SK-N-SH (cell line): Measurements from ENCODE around the gene CACNA2D1.
A peak's percentile ranks its signal among the peaks of the same experiment; 100 is the strongest.

ENCODE experiments used
- MXI1 ChIP-seq: IDR thresholded peaks from 2 replicates; pipeline ENCODE4 v1.6.1; 2012; ENCODE audit warnings: mild to moderate bottlenecking, low read depth, low read length, improper control_type of control experiment
- POLR2AphosphoS5 ChIP-seq: IDR thresholded peaks from 2 replicates; pipeline ENCODE4 v1.6.1; 2012; ENCODE audit warnings: low read depth, low read length
- YY1 ChIP-seq: IDR thresholded peaks from 2 replicates; pipeline ENCODE4 v1.4.0; 2012; ENCODE audit warnings: low read depth, mild to moderate bottlenecking
- TF ChIP-seq, protein P1 (sequence below): fragments of 200-600 bp; sonication (generic); IDR thresholded peaks from 2 replicates; pipeline ENCODE4 v1.6.1; 2017; ENCODE audit warnings: antibody characterized with exemption, mild to moderate bottlenecking, moderate library complexity
- TF ChIP-seq, protein P2 (sequence below): fragments of 150-350 bp; IDR thresholded peaks from 2 replicates; pipeline ENCODE4 v1.6.1; 2016; ENCODE audit warnings: mild to moderate bottlenecking, low read depth, low read length

DNA sequence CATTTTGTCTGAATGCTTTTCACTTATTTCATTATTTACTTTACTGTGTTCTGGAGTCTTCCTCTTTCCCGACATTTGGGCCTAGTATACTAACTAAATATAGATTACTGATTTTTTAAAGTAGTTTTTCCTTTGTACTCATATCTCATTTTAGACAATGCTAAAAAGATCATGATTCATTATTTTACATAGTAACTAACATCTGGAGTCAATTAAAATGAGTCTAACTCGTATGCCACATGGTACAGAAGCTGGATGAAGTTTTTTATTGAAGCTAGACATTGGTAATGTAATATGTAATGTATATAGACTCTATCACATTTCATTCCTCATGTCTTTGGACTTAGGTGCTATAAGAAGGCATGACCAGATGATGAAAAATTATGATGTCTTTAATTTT lies 517.4 kb downstream of the CACNA2D1 start:
- TF ChIP-seq, protein P1, sequence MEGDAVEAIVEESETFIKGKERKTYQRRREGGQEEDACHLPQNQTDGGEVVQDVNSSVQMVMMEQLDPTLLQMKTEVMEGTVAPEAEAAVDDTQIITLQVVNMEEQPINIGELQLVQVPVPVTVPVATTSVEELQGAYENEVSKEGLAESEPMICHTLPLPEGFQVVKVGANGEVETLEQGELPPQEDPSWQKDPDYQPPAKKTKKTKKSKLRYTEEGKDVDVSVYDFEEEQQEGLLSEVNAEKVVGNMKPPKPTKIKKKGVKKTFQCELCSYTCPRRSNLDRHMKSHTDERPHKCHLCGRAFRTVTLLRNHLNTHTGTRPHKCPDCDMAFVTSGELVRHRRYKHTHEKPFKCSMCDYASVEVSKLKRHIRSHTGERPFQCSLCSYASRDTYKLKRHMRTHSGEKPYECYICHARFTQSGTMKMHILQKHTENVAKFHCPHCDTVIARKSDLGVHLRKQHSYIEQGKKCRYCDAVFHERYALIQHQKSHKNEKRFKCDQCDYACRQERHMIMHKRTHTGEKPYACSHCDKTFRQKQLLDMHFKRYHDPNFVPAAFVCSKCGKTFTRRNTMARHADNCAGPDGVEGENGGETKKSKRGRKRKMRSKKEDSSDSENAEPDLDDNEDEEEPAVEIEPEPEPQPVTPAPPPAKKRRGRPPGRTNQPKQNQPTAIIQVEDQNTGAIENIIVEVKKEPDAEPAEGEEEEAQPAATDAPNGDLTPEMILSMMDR: no peak
- 0 out of 2 replicates have a peak, but pooled peaks have one; percentile 23 for TF ChIP-seq POLR2AphosphoS5
- TF ChIP-seq, protein P2, sequence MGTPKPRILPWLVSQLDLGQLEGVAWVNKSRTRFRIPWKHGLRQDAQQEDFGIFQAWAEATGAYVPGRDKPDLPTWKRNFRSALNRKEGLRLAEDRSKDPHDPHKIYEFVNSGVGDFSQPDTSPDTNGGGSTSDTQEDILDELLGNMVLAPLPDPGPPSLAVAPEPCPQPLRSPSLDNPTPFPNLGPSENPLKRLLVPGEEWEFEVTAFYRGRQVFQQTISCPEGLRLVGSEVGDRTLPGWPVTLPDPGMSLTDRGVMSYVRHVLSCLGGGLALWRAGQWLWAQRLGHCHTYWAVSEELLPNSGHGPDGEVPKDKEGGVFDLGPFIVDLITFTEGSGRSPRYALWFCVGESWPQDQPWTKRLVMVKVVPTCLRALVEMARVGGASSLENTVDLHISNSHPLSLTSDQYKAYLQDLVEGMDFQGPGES: no peak
- 0 out of 2 replicates have a peak, but pooled peaks have one; percentile 20 for TF ChIP-seq MXI1
- TF ChIP-seq YY1: no peak
